HG03139 (cell line): ENCODE results near the gene CBFA2T2.
"Not testable (repeated sequence)": the region's sequence is repeated elsewhere in the genome, so short reads cannot be mapped to it uniquely, and the experiment has no call there.

ENCODE experiments used
- ATAC-seq: cut with Tn5 transposase; IDR thresholded peaks from one replicate; pipeline ENCODE4 v1.9.1; 2021; ENCODE audit not compliant: unreplicated experiment

CBFA2T2 gene

GRCh38 chr20:33621717-33622400 lies 132.0 kb downstream of the CBFA2T2 start:
- no peak for ATAC-seq

DNA sequence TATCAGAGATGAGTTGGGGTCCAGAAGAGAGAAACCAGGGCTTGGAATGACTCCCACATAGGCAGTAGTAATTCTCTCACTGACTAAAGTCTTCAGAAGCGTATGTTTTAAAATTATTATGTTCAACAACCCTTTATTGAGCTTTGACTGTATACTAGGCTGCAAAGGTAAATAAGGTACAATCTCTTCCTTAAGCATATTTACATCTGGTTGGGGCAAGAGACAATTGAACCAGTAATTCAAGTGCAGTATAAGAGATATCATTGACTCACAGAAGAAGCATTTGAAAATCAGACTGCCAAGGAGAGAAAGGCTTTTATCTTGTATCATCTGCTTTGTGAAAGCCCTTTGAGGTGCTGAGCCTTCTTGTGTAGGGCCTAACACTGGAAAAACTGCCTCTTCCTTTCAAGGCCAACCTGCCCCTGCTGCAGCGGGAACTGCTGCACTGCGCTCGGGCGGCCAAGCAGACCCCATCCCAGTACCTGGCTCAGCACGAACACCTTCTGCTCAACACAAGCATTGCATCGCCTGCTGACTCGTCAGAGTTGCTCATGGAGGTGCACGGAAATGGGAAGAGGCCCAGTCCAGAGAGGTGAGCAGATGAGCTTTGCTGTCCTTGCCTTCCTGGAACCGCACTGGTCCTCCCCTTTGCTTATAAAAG lies 132.9 kb downstream of the CBFA2T2 start:
- no peak for ATAC-seq

- ATAC-seq: no peak
Measured at GRCh38 chr20:33624399-33624798, 134.5 kb downstream of the CBFA2T2 start.

GRCh38 chr20:33626190-33626589 lies 136.3 kb downstream of the CBFA2T2 start:
- ATAC-seq: no peak

DNA sequence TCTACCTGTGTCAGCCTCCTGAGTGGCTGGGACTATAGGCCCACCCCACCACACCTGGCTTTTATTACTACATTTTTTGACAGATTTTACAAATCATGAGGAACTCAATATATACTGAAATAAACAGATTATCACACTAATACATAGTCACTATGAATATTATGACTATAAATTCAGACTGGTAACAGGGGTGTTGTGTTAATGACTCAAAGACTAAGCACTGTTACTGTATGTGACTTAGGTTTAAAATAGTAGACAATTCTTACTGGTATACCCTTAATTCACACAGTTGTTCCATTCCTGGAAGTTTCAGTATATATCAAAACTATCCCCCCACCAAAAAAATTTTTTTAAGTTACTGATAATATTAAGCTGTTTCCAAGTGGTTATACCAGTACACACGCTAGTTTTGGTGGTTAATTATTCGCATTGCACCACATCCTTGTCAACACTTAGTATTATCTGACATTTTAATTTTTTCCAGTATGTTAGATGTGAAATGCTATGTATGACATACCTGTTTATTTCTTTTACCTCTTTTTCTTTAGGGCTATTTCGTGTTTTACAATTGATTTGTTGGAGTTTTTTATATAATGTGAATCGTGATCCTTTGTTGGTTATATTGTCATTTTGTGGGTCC lies 137.8 kb downstream of the CBFA2T2 start:
- no peak for ATAC-seq

- ATAC-seq: no peak
Measured at GRCh38 chr20:33629533-33629932, 139.6 kb downstream of the CBFA2T2 start.

- ATAC-seq: no peak
Measured at GRCh38 chr20:33629979-33630378, 140.1 kb downstream of the CBFA2T2 start.

GRCh38 chr20:33630507-33630906 lies 140.6 kb downstream of the CBFA2T2 start:
- ATAC-seq: no peak

DNA sequence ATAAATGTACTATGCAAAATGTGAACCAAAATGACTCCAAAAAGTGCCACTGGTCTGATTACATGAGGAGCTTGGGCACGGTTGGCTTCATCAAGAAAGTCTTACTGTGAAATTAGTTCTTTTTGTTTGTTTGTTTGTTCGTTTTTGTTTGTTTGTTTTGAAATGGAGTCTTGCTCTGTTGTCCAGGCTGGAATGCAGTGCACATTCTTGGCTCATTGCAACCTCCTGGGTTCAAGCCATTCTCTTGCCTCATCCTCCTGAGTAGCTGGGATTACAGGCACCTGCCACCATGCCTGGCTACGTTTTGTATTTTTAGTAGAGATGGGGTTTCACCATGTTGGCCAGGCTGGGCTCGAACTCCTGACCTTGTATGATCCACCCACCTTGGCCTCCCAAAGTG lies 142.0 kb downstream of the CBFA2T2 start:
- ATAC-seq: not testable (repeated sequence)

DNA sequence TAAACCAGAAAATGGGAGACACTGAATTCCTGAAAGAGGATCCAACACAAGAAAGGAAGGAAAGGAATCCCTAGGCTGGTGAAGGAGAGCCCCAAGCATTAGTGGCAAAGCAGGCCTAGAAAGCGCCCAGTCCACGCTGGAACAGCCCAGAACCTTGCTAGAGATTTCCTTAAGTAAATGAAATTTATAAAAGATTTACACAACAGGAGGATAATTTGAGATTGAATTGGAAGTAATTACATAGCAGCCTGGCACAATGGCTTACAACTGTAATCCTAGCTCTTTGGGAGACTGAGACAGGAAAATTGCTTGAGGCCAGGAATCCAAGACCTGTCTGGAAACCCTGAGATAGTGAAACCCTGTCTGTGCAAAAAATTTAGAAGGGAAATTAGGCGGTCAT lies 145.4 kb downstream of the CBFA2T2 start:
- no peak for ATAC-seq

DNA sequence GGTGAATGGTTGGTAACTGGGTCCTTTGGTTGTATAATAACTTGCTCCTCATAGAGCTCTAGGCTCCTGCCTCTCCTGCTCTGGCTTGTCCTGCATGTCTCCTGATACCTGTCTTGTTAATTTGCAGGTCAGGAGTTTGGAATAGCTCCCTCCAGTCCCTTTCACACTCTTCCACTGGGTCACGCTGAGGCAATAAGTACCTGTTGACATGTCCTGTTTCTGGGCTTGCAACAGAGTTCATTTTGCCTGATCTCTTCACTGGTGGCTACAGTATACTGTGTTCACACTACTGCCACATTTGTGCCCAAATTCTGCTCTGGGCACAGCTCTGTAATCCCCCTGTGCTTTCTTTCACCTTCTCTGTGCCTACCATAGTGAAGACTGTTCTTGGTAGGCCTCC lies 146.9 kb downstream of the CBFA2T2 start:
- no peak for ATAC-seq

GRCh38 chr20:33640287-33640686 lies 150.4 kb downstream of the CBFA2T2 start:
- ATAC-seq: no peak

- ATAC-seq: no peak
Measured at GRCh38 chr20:33644313-33645071, 154.6 kb downstream of the CBFA2T2 start.

DNA sequence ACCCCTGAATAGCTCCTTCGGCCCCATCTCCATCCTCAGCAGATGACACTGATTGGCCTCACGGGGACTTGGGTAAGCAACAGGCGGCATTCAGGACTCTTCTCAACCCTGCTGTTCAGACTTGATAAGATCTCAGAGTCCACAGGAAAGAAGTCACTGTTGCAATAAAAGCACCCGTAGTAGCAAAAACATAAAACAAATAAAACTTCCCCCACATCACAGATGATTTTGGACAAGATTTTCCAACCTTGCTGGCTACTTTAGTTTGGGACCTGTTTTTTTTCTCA lies 155.1 kb downstream of the CBFA2T2 start:
- no peak for ATAC-seq

- no peak for ATAC-seq
Measured at GRCh38 chr20:33645396-33645795, 155.5 kb downstream of the CBFA2T2 start.

- no peak for ATAC-seq
Measured at GRCh38 chr20:33646191-33646590, 156.3 kb downstream of the CBFA2T2 start.

DNA sequence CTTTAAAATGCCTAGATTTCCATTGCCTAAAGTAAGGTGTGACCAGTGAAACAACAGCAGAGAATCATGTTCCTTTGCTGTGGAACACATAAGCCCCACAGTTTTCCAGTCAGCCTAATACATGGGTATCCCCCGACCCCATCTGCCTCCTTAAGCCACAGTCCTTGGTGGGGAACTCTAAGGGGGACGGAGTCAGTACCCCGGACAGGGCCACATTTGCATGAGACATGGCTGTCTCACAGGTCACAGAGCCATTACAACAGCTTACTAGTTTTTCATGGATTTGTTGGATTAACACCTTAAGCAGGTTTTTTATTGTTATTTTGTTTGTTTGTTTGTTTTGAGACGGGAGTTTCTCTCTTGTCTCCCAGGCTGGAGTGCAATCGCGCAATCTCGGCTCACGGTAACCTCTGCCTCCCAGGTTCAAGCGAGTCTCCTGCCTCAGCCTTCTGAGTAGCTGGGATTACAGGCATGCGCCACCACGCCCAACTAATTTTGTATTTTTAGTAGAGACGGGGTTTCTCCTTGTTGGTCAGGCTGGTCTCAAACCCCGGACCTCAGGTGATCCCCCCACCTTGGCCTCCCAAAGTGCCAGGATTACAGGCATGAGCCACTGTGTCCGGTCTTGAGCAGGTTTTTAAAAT lies 157.2 kb downstream of the CBFA2T2 start:
- ATAC-seq: not testable (repeated sequence)

DNA sequence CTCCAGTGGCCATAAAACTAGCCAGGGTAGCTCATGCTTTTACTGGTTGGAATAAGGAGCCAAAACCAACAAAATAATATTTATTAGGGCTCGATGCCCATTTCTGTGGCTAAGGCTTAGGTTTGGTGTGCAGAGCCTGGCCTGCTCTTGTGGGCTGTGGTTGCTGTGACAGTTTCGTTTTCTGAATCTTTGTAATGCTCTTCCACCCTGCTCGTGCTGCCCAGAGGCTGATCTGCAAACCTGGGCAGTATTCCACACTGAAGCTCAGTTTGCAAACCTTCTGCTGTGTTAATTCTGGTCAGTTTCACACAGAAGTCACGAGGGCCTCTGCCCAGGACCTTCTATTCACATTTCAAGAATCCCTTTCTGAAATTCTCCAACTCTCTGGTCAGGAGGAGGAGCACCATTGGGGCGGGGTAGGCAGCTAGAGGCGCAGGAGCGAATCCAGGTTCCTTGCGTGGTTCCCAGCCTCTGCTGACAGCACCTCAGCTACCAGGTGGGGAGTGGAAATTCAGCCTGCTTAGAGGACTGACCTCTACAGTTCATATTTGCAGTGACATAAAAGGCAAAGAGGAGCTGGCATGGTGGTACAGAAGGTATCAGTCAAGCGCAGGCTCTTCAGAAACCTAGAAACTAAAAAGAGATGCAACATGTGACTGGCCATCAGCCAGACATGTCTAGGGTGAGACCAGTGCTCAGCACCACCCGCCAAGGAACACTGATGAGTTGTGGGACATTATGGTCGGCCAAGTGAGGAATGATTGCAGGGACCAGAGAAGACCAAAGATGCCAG lies 157.9 kb downstream of the CBFA2T2 start:
- no peak for ATAC-seq

GRCh38 chr20:33648396-33649004 lies 158.6 kb downstream of the CBFA2T2 start:
- no peak for ATAC-seq

DNA sequence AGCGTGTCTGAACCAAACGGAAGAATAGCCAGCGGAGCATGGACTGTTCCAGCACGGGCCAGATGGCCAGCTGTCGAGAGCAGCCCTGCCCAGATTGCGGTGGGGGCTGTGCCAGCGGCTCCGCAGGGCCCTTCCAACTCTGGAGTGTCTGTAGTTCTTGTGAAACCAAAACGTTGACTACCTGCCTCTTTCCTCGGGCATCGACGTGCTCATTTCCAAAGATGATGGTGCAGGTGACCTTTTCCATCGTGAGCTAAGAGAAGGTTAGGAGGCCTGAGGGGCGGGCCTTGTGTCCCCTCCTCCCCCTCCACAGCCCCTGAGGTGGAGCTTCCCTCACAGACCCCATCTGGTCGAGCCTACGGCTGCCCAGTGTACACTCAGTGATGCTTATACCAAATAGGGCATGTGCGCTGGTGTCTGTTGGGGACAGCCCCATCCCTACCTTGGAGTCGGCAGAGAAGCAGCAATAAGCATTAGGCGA lies 159.3 kb downstream of the CBFA2T2 start:
- ATAC-seq: no peak
